ENCODE data around the gene ABCA6. TPM values are rescaled to one million over a fixed set of nuclear protein-coding genes. Genes with fewer than 3 reads are reported as not detected.
"Not testable (repeated sequence)": the region's sequence is repeated elsewhere in the genome, so short reads cannot be mapped to it uniquely, and the experiment has no call there.

ABCA6 gene
- 50.7 TPM for total RNA-seq

GRCh38 chr17:69141431-69142174 is at the start of gene ABCA6:
Gene ABCA6, minus strand, starts transcription at chr17:69141895. Its CDS starts 1,192 bp downstream, at chr17:69140703.
- DNase-seq = peak; percentile 48

GRCh38 chr17:69188796-69189195 is 47.1 kb upstream of the ABCA6 start:
- DNase-seq = peak; percentile 8

- peak; percentile 26 for DNase-seq
Measured at GRCh38 chr17:69188064-69188463, 46.4 kb upstream of the ABCA6 start.

GRCh38 chr17:69187294-69187693 is 45.6 kb upstream of the ABCA6 start:
- DNase-seq = no peak

- DNase-seq = no peak
Measured at GRCh38 chr17:69179227-69179952, 37.7 kb upstream of the ABCA6 start.

GRCh38 chr17:69176457-69176795 is 34.7 kb upstream of the ABCA6 start:
- no peak for DNase-seq

- DNase-seq = no peak
Measured at GRCh38 chr17:69175625-69176456, 34.1 kb upstream of the ABCA6 start.

GRCh38 chr17:69175262-69175624 is 33.5 kb upstream of the ABCA6 start:
- DNase-seq = no peak

GRCh38 chr17:69173118-69173517 is 31.4 kb upstream of the ABCA6 start:
- no peak for DNase-seq

- DNase-seq = peak; percentile 3
Measured at GRCh38 chr17:69170377-69170776, 28.7 kb upstream of the ABCA6 start.

- DNase-seq = not testable (repeated sequence)
Measured at GRCh38 chr17:69168642-69169041, 26.9 kb upstream of the ABCA6 start.

GRCh38 chr17:69166957-69167356 is 25.3 kb upstream of the ABCA6 start:
- no peak for DNase-seq

GRCh38 chr17:69164206-69164605 is 22.5 kb upstream of the ABCA6 start:
- DNase-seq = no peak

GRCh38 chr17:69159418-69159817 is 17.7 kb upstream of the ABCA6 start:
- DNase-seq = no peak

- no peak for DNase-seq
Measured at GRCh38 chr17:69154267-69154666, 12.6 kb upstream of the ABCA6 start.

GRCh38 chr17:69150333-69150732 is 8.6 kb upstream of the ABCA6 start:
- DNase-seq = no peak

- no peak for DNase-seq
Measured at GRCh38 chr17:69147460-69147859, 5.8 kb upstream of the ABCA6 start.

- DNase-seq = no peak
Measured at GRCh38 chr17:69144331-69145255, 2.9 kb upstream of the ABCA6 start.

GRCh38 chr17:69143683-69144231 is 2.1 kb upstream of the ABCA6 start:
- DNase-seq = no peak

- no peak for DNase-seq
Measured at GRCh38 chr17:69143151-69143550, 1.5 kb upstream of the ABCA6 start.

GRCh38 chr17:69142175-69142802 is 594 bp upstream of the ABCA6 start:
- DNase-seq = peak; percentile 62
